ENCODE measurements around the gene ORC4. TPM values are rescaled to one million over a fixed set of nuclear protein-coding genes. Genes with fewer than 3 reads are reported as not detected.

ORC4 gene
- total and polyA plus RNA-seq, 2 of the 8 experiments (the other 6 are each of a cell fraction or from before 2014, with no cell fraction given): 22.7 to 63.7 TPM

DNA sequence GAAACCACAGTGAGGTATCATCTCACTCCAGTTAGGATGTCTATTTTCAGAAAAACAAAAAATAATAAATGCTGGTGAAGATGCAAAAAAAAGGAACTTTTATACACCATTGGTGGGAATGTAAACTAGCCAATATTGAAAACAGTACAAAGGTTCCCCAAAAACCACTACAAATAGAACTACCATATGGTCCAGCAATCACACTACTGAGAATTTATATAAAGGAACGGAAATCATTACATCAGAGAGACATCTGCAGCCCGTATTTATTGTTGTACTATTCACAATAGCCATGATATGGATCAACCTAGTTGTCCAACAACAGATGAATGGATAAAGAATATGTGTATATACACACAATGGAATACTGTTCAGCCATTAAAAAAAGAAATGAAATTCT is 52.0 kb downstream of the ORC4 start (continued):
- TF ChIP-seq JUN (IDR thresholded peaks at IDR 0.05; ENCODE audit: low read depth, low read length) (no peak), E2F6 (IDR thresholded peaks at IDR 0.05) (no peak), CBX5 (IDR thresholded peaks at IDR 0.05; ENCODE audit: low read depth, low read length) (no peak), SIX5 (IDR thresholded peaks at IDR 0.05; ENCODE audit: low read depth, low read length) (no peak), KDM5A (IDR thresholded peaks at IDR 0.05; ENCODE audit: low read length) (no peak), CREB1 (IDR thresholded peaks at IDR 0.05) (no peak)

Measured in H1 (cell line).